Prostate gland (tissue), 2 donors: ENCODE measurements around the gene SUSD3. TPM values are rescaled to one million over a fixed set of nuclear protein-coding genes. Genes with fewer than 3 reads are reported as not detected.

Source experiments
- DNase-seq: peaks from one replicate; pipeline ENCODE4 v3.0.0-alpha.2; 2019; ENCODE audit warnings: low spot score
- H3K27ac ChIP-seq, 2 donors: fragments of 200-600 bp; sonication (generic); 2 replicates each; pipeline ENCODE4 v1.5.1; 2017 to 2019
- H3K27me3 ChIP-seq: fragments of 200-600 bp; sonication (generic); replicated peaks from 2 replicates; pipeline ENCODE4 v1.5.1; 2019; ENCODE audit not compliant: insufficient read depth
- H3K36me3 ChIP-seq, 2 donors: fragments of 200-600 bp; sonication (generic); 1 replicate in 1 of 2; 2 replicates in 1 of 2; pipeline versions ENCODE4 v1.5.1 to v1.8.1; 2017 to 2019
- H3K4me1 ChIP-seq: fragments of 200-600 bp; sonication (generic); replicated peaks from 2 replicates; pipeline ENCODE4 v1.5.1; 2019
- H3K4me3 ChIP-seq, 2 donors: fragments of 200-600 bp; sonication (generic); 2 replicates each; pipeline ENCODE4 v1.5.1; 2017 to 2019
- H3K9me3 ChIP-seq: fragments of 200-600 bp; sonication (generic); 2 replicates; pipeline ENCODE4 v1.5.1; 2017
- CTCF ChIP-seq, 4 experiments: fragments of 200-600 bp in 2 of 4; fragments of 450-650 bp in 2 of 4; sonication (generic) in 2 of 4; IDR thresholded peaks; 1 replicate in 3 of 4; 2 replicates in 1 of 4; pipeline ENCODE4 v1.5.1; 2016 to 2019; ENCODE audit warnings: antibody characterized with exemption in 4 of 4, mild to moderate bottlenecking in 2 of 4, moderate library complexity in 2 of 4
- POLR2A ChIP-seq: fragments of 450-650 bp; IDR thresholded peaks from one replicate; pipeline ENCODE4 v1.6.1; 2016; ENCODE audit warnings: antibody characterized with exemption, mild to moderate bottlenecking
- POLR2AphosphoS5 ChIP-seq: sonication (generic); formaldehyde crosslinking; IDR thresholded peaks from one replicate; pipeline ENCODE4 v1.6.1; 2017; ENCODE audit warnings: antibody characterized with exemption
- WGBS: methylation state at CpG from one replicate; pipeline ENCODE4 v1.1.5; 2018; 5-methylcytosine and 5-hydroxymethylcytosine counted together
- intact Hi-C: fragments of 100-400 bp; cut with DNase I; formaldehyde crosslinking; loops from one replicate; pipeline ENCODE4 v1.14.2; 2022
- total RNA-seq, 2 donors: library from RNA; depleted of rRNA; stranded (reverse); fragments of >200 nt; gene quantifications; one replicate each; pipeline ENCODE4 v1.1.0, GENCODE V29; 2016

SUSD3 gene
- total RNA-seq, 2 donors from 2014 or later: 2.2 to 471 TPM

DNA sequence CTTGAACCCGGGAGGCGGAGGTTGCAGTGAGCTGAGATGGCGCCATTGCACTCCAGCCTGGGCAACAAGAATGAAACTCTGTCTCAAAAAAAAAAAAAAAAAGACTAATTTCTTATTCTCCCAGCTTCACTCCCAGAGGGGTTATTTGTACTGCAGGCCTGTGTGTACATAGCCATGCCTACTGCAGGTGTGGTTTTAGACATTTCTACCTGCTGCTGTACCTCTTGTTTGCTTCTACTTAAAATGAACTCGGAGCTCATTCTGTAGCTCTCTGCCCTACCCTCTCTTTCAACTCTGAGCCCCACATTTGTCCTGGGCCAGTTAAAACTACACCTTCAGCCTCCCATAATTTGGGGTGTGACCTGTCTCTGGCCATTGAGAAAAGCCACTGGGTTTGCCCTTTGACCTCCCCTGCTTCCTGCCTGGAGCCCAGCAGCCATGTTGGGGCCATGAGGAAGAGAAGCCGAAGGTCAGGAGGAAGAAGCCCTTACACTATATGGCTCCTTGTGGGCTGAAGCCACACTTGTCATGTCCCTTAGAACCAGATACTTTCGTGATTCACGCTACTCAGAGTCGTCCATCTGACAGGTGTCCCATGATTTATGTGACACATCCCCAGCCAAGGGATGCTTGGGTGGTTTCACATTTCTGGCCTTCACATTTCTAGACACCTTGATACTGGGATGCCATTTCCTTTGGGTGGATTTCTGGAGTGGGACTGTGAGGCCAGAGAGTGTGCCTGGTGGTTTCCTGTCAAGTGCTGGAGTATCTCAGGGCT, 28.1 kb downstream of the SUSD3 start:
- intact Hi-C loops: no loop called here
- no peaks in the 10 kb centered on the region for H3K9me3 ChIP-seq
- 87% methylated on average over 8 of the region's 8 CpGs for WGBS
- H3K4me1 ChIP-seq: no peaks in the 10 kb centered on the region
- no peaks in the 10 kb centered on the region for H3K27me3 ChIP-seq
- DNase-seq: no peak
- no peak overlapping the region for H3K27ac ChIP-seq
- no peak overlapping the region for H3K4me3 ChIP-seq
- TF ChIP-seq POLR2A: no peak
- no peak for TF ChIP-seq CTCF (IDR thresholded peaks at IDR 0.05)
- TF ChIP-seq POLR2AphosphoS5: no peak
- no peaks in the 10 kb centered on the region for H3K36me3 ChIP-seq

DNA sequence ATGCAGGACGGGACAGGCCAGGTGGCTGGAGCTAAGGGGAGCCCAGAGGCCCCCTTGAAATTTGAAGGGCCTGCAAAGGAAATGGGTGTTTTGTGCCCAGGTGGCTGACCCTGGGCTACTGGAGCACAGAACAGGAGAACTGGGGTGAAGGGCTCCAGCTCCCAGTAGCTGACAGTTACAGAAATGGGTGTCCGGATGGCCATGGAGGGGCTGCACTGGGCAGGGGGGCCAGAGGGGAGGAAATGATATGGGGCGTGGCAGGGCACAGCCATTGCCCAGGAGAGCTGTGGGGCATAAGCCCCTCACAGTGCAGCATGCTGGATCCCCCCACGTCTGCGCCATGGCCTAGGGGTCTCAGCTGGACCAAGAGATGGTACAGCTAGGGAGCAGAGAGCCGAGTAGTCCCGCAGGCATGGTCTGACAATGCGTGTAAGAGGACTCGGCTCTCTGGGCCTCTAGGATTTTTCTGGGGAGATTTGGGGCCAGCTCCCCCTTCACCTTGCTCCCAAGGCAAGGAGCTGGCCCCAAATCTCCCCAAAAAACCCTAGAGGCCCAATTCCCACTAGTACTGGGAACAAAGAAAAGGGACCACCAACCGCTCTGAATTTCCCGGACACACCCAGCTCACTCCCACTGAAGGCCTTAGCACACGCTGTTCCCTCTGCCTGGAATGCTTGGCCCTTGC, 29.6 kb downstream of the SUSD3 start:
- no peaks in the 10 kb centered on the region for H3K4me1 ChIP-seq
- H3K27me3 ChIP-seq: no peaks in the 10 kb centered on the region
- intact Hi-C loops: no loop called here
- TF ChIP-seq CTCF (IDR thresholded peaks at IDR 0.05): no peak
- no peak for TF ChIP-seq POLR2AphosphoS5
- TF ChIP-seq POLR2A: no peak
- H3K36me3 ChIP-seq: no peaks in the 10 kb centered on the region
- H3K27ac ChIP-seq: no peak overlapping the region
- no peaks in the 10 kb centered on the region for H3K9me3 ChIP-seq
- no peak overlapping the region for H3K4me3 ChIP-seq
- 100% methylated on average over 12 of the region's 12 CpGs for WGBS
- no peak for DNase-seq

GRCh38 chr9:93088656-93089015, 30.1 kb downstream of the SUSD3 start:
- WGBS: 96% methylated on average over 3 of the region's 4 CpGs
- intact Hi-C loops: no loop called here
- no peak for DNase-seq
- no peak overlapping the region for H3K27ac ChIP-seq
- no peaks in the 10 kb centered on the region for H3K4me1 ChIP-seq
- no peak for TF ChIP-seq CTCF (IDR thresholded peaks at IDR 0.05)
- no peak for TF ChIP-seq POLR2A
- TF ChIP-seq POLR2AphosphoS5: no peak
- H3K9me3 ChIP-seq: no peaks in the 10 kb centered on the region
- no peak overlapping the region for H3K4me3 ChIP-seq
- no peaks in the 10 kb centered on the region for H3K36me3 ChIP-seq
- no peaks in the 10 kb centered on the region for H3K27me3 ChIP-seq

DNA sequence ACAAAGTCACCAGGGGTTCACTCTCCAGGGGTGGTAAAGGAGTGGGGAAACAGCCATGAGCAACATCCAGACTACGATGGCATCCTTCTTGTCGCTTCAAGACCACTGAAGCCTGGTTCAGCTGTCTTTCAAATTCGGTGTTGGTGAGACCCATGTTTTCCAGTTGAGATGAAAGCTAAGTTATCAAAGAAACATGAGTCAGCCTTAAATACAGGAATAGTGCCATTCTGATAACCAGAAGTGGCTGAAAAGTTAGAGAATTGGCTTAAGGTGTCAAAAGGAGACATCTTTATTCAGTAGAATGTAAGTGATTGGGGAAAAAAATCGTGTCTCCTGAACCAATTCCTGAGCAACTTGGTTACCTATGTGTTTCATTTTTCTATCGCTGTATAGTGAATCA, 30.5 kb downstream of the SUSD3 start:
- 92% methylated on average over 5 of the region's 5 CpGs for WGBS
- Histone ChIP-seq H3K4me3 (no peak overlapping the region), H3K4me1 (no peaks in the 10 kb centered on the region), H3K27ac (no peak overlapping the region), H3K9me3 (no peaks in the 10 kb centered on the region), H3K36me3 (no peaks in the 10 kb centered on the region), H3K27me3 (no peaks in the 10 kb centered on the region)
- intact Hi-C loops: no loop called here
- no peak for DNase-seq
- no peak for TF ChIP-seq CTCF (IDR thresholded peaks at IDR 0.05)
- TF ChIP-seq POLR2AphosphoS5: no peak
- TF ChIP-seq POLR2A: no peak

DNA sequence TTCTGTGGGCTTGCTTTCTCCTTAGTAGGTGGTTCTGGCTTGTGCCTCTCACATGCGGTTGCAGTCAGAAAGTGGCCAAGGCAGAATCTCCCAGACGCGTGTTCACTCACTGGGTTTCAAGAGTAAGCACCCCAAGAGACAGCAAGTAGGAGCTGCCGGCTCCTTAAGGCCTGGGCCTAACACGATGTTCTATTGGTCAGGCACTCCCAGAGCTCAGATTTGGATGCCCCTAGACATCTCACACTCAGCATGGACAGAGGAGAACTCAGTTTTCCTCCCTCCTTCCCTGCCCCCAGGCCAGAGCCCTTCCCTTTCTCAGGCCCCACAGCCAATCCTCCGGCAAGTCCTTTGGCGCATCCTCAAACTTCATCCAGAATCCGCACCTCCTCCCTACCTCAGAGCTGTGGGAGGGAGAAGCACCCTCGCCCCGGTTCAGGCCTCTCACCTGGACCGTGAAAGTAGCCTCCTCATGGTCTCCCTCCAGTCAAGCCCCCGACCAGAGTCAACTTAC, 31.0 kb downstream of the SUSD3 start:
- Histone ChIP-seq H3K27ac (no peak overlapping the region), H3K27me3 (no peaks in the 10 kb centered on the region), H3K9me3 (no peaks in the 10 kb centered on the region), H3K4me1 (no peaks in the 10 kb centered on the region), H3K36me3 (no peaks in the 10 kb centered on the region), H3K4me3 (no peak overlapping the region)
- intact Hi-C loops: no loop called here
- no peak for TF ChIP-seq POLR2A
- TF ChIP-seq CTCF (IDR thresholded peaks at IDR 0.05): no peak
- no peak for TF ChIP-seq POLR2AphosphoS5
- 82% methylated on average over 12 of the region's 12 CpGs for WGBS
- no peak for DNase-seq
